Mucosa of descending colon (tissue), 3 donors: Measurements from ENCODE around the gene SORCS1. TPM values are rescaled to one million over a fixed set of nuclear protein-coding genes. Genes with fewer than 3 reads are reported as not detected.
"Not testable (repeated sequence)": the region's sequence is repeated elsewhere in the genome, so short reads cannot be mapped to it uniquely, and the experiment has no call there.

Experiments used
- ATAC-seq: fragments of 200-7000 bp; cut with Tn5 transposase; one replicate; pipeline ENCODE4 v1.9.1; 2020; ENCODE audit warnings: mild to moderate bottlenecking, moderate library complexity
- DNase-seq, 3 donors: peaks; one replicate each; pipeline ENCODE4 v3.0.0-alpha.2; 2020
- H3K36me3 ChIP-seq: fragments of 200-600 bp; one replicate; pipeline ENCODE4 v1.8.0; 2021; ENCODE audit warnings: low read depth, mild to moderate bottlenecking
- H3K4me1 ChIP-seq: fragments of 200-600 bp; one replicate; pipeline ENCODE4 v1.8.0; 2021; ENCODE audit warnings: low read depth, mild to moderate bottlenecking
- H3K4me3 ChIP-seq: fragments of 200-600 bp; one replicate; pipeline ENCODE4 v1.8.0; 2021; ENCODE audit warnings: mild to moderate bottlenecking
- H3K9me3 ChIP-seq: fragments of 200-600 bp; one replicate; pipeline ENCODE4 v1.8.0; 2021; ENCODE audit warnings: mild to moderate bottlenecking
- CTCF ChIP-seq: fragments of 200-600 bp; IDR thresholded peaks from one replicate; pipeline ENCODE4 v1.8.0; 2022; ENCODE audit warnings: antibody characterized with exemption, mild to moderate bottlenecking
- intact Hi-C, 2 donors: fragments of 100-400 bp; cut with DNase I in 1 of 2; cut with micrococcal nuclease in 1 of 2; formaldehyde crosslinking; loops; one replicate each; pipeline versions ENCODE4 v1.11.0 to v1.11.1; 2022; cut with DNase I, micrococcal nuclease
- total RNA-seq, 3 donors: library from RNA; stranded (reverse); fragmentation: NEBNext Ultra II Directional in 2 of 3; extraction: Animal tissue kit (Norgen Biotek cat#: 25700) in 2 of 3; gene quantifications; one replicate each; pipeline versions ENCODE4 v1.2.1 to v1.2.4, GENCODE V29; 2021 to 2023
- donor health status: DM: no; HTN: no; CAD: no; lungs with moderate emphysema.
- donor health status: DM: no; HTN: no; CAD: no.
- donor health status: DM: no; HTN: yes; CAD: no.

SORCS1 gene
- total RNA-seq, 3 donors from 2014 or later = 0.80 to 13.2 (median 0.93) TPM

- Histone ChIP-seq H3K4me3 (no peak overlapping the region), H3K36me3 (no peaks in the 10 kb centered on the region), H3K4me1 (no peaks in the 10 kb centered on the region), H3K9me3 (no peaks in the 10 kb centered on the region)
- ATAC-seq (no peak), DNase-seq (no peak)
- TF ChIP-seq CTCF = no peak
- intact Hi-C loops = no loop called here
Measured at GRCh38 chr10:107028236-107028635, 136.3 kb downstream of the SORCS1 start.

- no peak overlapping the region for H3K4me3 ChIP-seq
Measured at GRCh38 chr10:107025676-107026075, 138.8 kb downstream of the SORCS1 start.

GRCh38 chr10:107024033-107024432 lies 140.5 kb downstream of the SORCS1 start:
- H3K4me1 ChIP-seq, DNase-seq, intact Hi-C loops, ATAC-seq, H3K9me3 ChIP-seq, H3K36me3 ChIP-seq, H3K4me3 ChIP-seq: not testable (repeated sequence)

More at GRCh38 chr10:107025676-107026075, 138.8 kb downstream of the SORCS1 start:
- no peak for DNase-seq
- Histone ChIP-seq H3K4me1 (no peaks in the 10 kb centered on the region), H3K36me3 (no peaks in the 10 kb centered on the region), H3K9me3 (no peaks in the 10 kb centered on the region)
- no peak for ATAC-seq
- no peak for TF ChIP-seq CTCF
- intact Hi-C loops = no loop called here

DNA sequence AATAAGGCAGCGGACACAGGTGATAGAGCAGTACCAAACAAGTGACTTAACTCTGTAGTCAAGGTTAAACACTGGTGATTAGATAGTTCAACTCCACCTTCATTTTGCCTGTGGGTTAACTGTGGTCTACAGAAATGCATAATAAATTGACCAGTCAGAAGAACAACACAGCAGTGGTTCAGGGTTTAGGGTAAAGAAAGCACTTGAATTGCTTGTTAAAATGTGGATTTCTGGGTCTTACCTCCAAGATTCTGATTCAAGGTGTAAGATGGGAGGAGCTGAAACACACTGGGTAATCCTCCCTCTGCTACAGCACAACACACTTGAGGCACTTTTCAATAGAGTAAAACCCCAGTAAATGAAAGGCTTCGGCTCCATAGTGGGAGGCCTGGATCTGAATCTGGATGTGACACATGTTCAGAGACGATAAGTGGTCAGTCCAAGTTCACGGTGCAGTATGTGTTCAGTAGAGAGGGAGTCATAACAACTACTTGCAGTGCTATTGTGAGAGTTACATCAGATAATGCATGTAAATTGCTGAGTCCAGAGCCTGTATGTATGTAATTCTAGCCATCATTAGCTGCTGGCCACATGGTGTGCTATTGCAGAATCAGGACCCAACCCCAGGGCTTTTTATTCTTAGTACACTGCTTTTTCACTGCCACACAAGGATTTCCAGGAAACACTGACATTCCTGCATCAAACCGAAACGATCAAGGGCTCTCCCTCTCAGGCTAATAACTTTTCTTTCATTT lies 141.7 kb downstream of the SORCS1 start:
- Histone ChIP-seq H3K9me3 (no peaks in the 10 kb centered on the region), H3K4me1 (no peaks in the 10 kb centered on the region), H3K4me3 (no peak overlapping the region), H3K36me3 (no peaks in the 10 kb centered on the region)
- no peak for TF ChIP-seq CTCF
- no peak for DNase-seq
- intact Hi-C loops = no loop called here
- no peak for ATAC-seq

- intact Hi-C loops = no loop called here
- no peaks in the 10 kb centered on the region for H3K9me3 ChIP-seq
- no peaks in the 10 kb centered on the region for H3K4me1 ChIP-seq
- ATAC-seq = no peak
- no peaks in the 10 kb centered on the region for H3K36me3 ChIP-seq
- no peak for DNase-seq
- no peak overlapping the region for H3K4me3 ChIP-seq
- TF ChIP-seq CTCF = no peak
Measured at GRCh38 chr10:107019154-107019553, 145.4 kb downstream of the SORCS1 start.

DNA sequence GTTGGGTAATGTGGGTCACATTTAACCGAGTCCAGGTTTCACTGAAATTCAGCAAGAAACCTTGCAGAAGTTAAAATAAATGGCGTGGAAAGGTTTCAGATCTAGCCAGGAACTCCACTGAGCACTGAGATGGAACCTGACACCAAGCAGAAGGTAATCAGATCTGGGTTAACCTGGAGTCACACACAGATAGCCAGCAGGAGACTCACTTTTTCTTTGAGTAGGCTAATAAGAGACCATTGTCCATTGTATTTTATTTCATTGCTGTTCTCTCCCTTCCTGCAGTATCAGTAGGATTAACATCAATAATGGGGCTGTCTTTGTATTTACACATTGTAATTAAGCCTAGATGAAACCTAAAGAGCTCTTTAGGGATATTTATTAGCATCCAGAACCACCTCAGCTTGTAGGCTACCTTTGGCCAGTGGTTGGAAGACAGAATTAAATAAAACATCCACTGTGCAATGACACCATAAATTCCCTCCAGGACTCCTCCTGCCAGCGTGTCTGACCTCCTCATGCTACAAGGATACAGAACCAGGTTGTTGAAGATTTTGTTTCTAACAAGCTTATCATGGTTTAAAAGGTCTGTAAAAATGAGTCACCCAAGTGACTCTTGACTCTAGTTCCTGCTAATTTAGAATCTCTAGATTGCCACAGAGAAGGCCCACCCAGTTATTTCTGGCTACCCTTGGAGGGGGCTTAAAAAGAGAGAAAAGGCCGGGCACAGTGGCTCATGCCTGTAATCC lies 151.1 kb downstream of the SORCS1 start:
- TF ChIP-seq CTCF = no peak
- no peak for DNase-seq
- no peak for ATAC-seq
- intact Hi-C loops = no loop called here
- Histone ChIP-seq H3K36me3 (no peaks in the 10 kb centered on the region), H3K4me1 (no peaks in the 10 kb centered on the region), H3K4me3 (no peak overlapping the region), H3K9me3 (no peaks in the 10 kb centered on the region)
